Placental epithelial cell (primary cell): ENCODE results near the gene SHBG. TPM values are rescaled to one million over a fixed set of nuclear protein-coding genes. Genes with fewer than 3 reads are reported as not detected.

Source experiments
- small RNA-seq: library from RNA; depleted of rRNA; stranded (forward); fragments of <200 nt; gene quantifications from one replicate; pipeline ENCODE3, GENCODE V24; 2012
- total RNA-seq: library from RNA; depleted of rRNA; stranded (reverse); fragments of >200 nt; gene quantifications from 2 replicates; pipeline ENCODE4 v1.2.3, GENCODE V29; 2012

The SHBG gene, protein sequence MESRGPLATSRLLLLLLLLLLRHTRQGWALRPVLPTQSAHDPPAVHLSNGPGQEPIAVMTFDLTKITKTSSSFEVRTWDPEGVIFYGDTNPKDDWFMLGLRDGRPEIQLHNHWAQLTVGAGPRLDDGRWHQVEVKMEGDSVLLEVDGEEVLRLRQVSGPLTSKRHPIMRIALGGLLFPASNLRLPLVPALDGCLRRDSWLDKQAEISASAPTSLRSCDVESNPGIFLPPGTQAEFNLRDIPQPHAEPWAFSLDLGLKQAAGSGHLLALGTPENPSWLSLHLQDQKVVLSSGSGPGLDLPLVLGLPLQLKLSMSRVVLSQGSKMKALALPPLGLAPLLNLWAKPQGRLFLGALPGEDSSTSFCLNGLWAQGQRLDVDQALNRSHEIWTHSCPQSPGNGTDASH
- 0.87 and 2.4 TPM in 2 replicates for total RNA-seq

DNA sequence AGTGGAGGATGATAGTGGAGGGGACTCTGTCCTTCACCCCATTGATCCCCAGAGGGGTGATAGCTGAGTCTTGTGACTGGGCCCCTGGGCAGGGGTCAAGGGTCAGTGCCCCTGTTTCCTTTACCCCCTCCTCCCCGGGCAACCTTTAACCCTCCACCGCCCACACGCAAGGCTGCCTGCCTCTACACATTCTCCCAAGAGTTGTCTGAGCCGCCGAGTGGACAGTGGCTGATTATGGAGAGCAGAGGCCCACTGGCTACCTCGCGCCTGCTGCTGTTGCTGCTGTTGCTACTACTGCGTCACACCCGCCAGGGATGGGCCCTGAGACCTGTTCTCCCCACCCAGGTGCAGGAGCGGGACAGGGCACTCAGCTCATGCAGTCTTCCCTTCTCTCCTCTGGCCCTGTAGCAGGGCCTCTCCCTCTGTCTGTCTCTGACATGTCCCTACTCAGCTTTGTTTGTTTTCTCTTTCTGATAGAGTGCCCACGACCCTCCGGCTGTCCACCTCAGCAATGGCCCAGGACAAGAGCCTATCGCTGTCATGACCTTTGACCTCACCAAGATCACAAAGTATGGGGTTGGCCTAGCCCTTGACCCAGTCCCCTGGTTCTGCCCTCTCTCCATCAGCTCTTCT, at the start of gene SHBG:
Gene SHBG (plus strand): TSS at position 197 of the 633 bp plus-strand sequence. CDS start 38 bp downstream, at position 235.

DNA sequence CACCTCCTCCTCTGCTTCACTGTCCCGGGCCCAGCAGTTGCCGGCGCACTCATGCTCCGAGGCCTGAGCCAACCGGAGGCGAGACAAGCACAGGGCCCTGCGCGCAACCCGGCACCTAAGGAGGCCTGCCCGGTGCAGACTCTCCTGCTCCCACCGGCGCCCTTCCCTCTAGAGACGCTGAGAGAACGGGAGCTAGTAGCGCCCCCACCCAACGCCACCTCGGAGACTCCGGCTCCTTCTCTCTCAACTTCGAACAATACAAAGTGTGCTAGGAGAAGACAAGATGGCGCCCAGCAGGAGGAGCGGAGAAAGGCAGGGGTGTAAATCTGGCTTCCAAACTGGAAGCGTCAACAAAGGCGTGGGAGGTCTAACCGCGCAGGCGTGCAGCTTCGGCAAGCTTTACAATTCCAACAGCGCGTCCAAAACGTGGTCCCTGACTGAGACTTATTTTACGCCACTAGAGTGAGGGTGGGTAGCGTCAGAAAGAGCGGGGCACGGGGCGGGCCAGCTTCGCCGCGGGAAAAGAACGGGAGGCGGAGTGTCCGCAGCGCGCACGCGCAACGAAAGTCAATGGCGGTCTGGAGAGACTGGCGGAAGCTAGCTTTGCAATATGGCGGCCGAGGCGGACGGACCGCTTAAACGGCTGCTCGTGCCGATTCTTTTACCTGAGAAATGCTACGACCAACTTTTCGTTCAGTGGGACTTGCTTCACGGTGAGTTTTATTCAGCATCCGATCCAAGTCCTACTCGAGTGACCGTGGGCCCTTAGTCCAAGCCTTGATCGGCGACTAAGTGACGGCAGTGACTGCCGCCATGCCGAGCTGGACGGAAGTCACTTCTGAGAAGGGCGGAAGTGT, 46.5 kb upstream of the SHBG start, which contains the start of gene MPDU1:
Gene MPDU1 (plus strand): TSS at position 600 of the 857 bp plus-strand sequence. CDS start 11 bp downstream, at position 611.

DNA sequence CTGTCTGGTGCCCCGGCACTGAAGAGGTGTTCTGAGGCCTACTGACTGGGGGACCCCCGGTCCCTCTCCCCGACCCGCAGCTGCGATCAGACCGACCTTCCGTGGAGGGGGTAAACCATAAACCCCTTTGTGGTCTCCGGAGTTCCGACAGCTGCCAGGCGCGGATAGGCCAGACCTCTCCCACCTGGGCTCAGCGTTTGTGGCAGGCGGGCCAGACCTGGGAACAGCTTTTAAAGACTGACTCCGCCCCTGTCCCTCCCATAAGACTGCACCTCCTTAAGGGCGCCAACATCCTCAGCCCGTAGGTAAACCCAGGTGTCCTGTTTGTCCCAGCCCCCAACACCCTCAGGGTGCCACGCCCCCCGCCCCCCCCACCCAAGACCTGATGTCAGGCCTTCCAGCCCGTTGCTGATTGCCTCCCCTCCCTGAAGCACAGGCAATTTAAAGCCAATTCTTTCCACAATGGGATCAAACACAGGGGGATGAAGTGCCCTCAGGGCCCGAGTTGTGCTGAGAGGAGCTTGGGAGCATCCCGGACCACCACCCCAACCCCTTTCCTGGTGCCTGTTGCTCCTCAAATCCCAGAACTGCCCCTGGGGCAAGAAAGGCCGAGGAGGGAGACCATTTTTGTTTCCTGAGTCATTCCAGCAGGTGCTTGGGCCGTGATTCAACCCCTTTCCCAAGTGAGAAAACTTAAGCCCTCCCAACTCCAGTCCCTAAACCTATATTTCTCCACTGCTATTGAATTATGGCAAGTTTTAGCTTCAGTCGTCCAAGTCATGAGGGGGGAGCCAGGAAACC, 39.8 kb upstream of the SHBG start, which contains the start of gene SOX15:
Gene SOX15 (minus strand): TSS at position 204 of the 801 bp plus-strand sequence. CDS start 418 bp downstream, outside the sequence.

DNA sequence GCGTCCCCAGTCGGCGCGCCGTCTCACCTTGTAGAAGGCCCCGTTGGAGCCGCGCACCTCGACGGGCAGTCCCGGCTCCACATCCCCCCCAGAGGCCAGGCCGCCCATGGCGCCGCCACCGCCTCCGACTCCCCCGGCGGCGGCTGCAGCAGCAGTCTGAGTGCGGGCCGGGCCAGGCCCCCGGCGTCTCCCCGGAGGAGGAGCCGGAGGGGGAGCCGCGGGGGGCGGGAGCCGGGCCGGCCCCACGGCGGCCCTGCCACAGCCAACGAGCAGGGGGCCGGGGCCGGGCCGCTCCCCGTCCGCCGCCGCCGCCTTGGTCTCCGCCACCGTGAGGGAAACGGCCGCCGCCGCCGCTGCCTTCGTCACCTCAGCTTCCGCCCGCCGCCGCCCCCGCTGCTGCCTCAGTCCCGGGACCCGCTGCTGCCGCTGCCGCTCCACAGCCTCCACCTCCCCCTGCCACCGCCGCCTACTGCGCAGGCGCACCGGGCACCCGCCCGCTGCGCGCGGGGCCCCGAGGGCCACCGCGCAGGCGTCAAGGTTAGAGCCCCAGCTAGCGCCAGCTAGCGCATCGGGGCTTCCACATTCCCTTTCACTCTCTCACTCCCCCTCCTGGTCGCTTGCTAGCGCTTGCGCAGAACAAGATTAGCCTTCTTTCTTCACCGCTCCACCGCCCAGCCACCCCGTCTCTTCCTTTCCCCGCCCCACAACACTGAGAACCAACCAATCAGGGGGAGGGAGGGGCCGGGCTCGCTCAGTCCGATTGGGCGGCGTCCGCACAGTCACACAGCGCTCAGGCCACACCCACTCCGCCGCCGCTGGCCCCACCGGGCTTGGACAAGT, 15.3 kb upstream of the SHBG start, which contains the start of gene FXR2:
Gene FXR2 (minus strand): TSS at position 473 of the 840 bp plus-strand sequence. CDS start 365 bp downstream, at position 108.

DNA sequence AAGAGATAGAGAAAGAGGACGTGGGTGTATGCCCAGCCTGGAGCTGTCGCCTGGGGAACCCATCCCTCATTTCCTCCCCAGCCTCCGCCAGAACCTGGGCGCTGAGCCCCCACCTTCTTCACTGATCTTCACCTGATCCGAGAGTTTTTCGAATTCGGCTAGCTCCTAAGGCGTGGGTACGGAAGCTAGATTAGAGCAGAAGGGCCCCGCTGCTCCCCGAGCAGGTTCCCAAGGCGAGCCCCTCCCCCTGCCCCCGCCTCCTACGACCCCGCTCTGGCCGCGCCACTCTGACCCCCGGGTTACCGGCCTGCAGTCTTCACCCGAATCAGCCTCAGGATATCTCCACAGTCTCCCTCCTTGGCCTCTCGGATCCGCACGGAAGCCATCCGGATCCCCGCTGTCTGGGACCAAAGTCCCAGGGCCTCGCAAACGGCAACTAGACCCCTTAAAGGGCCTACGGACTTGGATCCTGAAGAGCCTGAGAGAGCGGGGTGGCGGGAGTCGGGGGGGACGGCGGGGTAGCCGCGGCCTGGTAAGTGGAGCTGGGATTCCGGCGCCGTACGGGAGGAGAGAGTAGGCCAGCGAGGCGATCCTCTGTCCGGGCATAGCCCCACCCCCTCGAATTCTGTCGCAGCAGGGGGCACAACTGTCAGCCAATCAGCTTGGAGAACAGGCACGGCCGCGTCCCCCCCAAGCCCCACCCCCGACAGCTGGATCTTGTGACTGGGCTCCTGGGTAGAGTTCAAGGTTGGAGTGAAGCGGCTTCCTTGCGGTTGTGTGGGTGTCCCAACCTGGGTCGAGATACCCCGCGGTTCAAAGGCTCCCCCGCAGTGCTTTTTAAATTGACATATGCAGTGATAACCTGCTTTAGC, 2.4 kb upstream of the SHBG start, which contains the start of gene SAT2:
Gene SAT2 (minus strand): TSS at position 572 of the 872 bp plus-strand sequence. CDS start 186 bp downstream, at position 386.

DNA sequence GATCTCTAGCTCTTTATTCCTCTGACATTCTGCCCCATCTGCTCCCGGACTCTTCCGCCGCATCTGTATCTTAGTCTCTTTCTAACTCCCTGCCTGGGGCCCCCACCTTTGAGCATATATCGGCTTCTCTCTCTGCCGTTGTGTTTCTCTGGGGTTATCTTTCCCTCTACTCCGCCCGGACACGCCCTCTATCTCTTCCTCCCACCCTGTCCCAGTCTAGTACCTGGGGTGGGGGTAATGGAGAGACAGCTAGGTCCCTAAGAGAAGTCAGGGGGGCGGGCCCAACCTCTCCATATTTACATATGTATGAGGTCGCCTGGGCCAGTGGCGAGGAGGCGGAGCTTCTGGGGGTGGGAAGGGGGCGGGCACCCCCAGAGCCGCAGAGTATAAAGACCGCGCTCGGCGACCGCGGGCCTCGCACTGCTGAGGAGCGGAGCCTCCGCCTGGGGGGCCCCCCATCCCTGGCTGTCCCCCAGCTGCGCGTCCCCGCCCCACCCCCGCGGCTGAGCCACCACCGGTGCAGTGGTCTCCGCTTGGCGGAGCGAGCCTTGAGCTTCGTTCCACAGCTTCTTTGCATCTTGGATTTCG, 20.7 kb downstream of the SHBG start, which contains the start of gene ATP1B2:
Gene ATP1B2 (plus strand): TSS at position 418 of the 588 bp plus-strand sequence. CDS start 593 bp downstream, outside the sequence.

Small RNAs within 50 kb of the gene (small RNA-seq; reads per million reads assigned to genes)
- not detected for gene CD68

Other genes starting within 250 kb of the SHBG start
- gene TNK1, start 249.0 kb upstream of the SHBG start, total RNA-seq: 14.1 and 27.5 TPM in 2 replicates
- gene PLSCR3, start 235.6 kb upstream of the SHBG start, total RNA-seq: 51.8 and 64.1 TPM in 2 replicates
- gene TMEM256, start 226.0 kb upstream of the SHBG start, total RNA-seq: 83.7 and 304 TPM in 2 replicates
- gene NLGN2, start 222.3 kb upstream of the SHBG start, total RNA-seq: 4.9 and 9.8 TPM in 2 replicates
- gene SPEM1, start 209.8 kb upstream of the SHBG start, total RNA-seq: not detected in 2 replicates
- not detected in 2 replicates for gene SPEM2, start 204.5 kb upstream of the SHBG start, total RNA-seq
- not detected in 2 replicates for gene SPEM3, start 201.3 kb upstream of the SHBG start, total RNA-seq
- gene TMEM102, start 194.7 kb upstream of the SHBG start, total RNA-seq: 8.6 and 16.8 TPM in 2 replicates
- 2.1 and 3.9 TPM in 2 replicates for gene FGF11, start 190.6 kb upstream of the SHBG start, total RNA-seq
- 5.7 and 13.0 TPM in 2 replicates for gene CHRNB1, start 185.1 kb upstream of the SHBG start, total RNA-seq
- gene ZBTB4, start 150.5 kb upstream of the SHBG start, total RNA-seq: 33.9 and 36.1 TPM in 2 replicates
- not detected in 2 replicates for gene SLC35G6, start 148.7 kb upstream of the SHBG start, total RNA-seq
- 106 and 112 TPM in 2 replicates for gene POLR2A, start 145.8 kb upstream of the SHBG start, total RNA-seq
- 3.4 and 3.5 TPM in 2 replicates for gene TNFSF12, start 81.1 kb upstream of the SHBG start, total RNA-seq
- gene TNFSF13, start 71.4 kb upstream of the SHBG start, total RNA-seq: 1.4 and 1.6 TPM in 2 replicates
- 40.0 and 67.6 TPM in 2 replicates for gene SENP3, start 68.2 kb upstream of the SHBG start, total RNA-seq
- 2.4 and 3.3 TPM in 2 replicates for gene CD68, start 50.5 kb upstream of the SHBG start, total RNA-seq
- 58.5 and 227 TPM in 2 replicates for gene MPDU1, start 46.3 kb upstream of the SHBG start, total RNA-seq
- gene SOX15, start 40.0 kb upstream of the SHBG start, total RNA-seq: 9.0 and 14.5 TPM in 2 replicates
- 36.1 TPM in 2 replicates for gene FXR2, start 15.2 kb upstream of the SHBG start, total RNA-seq
- gene SAT2, start 2.3 kb upstream of the SHBG start, total RNA-seq: 16.7 and 38.1 TPM in 2 replicates
- gene ATP1B2, start 20.8 kb downstream of the SHBG start, total RNA-seq: not detected in 2 replicates
- 38.9 and 58.5 TPM in 2 replicates for gene TP53, start 57.4 kb downstream of the SHBG start, total RNA-seq
- gene WRAP53, start 58.3 kb downstream of the SHBG start, total RNA-seq: 4.7 and 7.0 TPM in 2 replicates
- gene EFNB3, start 75.1 kb downstream of the SHBG start, total RNA-seq: 2.2 and 5.9 TPM in 2 replicates
- under 0.01 TPM in 1 of 2 replicates, not detected in the other for gene DNAH2, start 87.6 kb downstream of the SHBG start, total RNA-seq
- gene KDM6B, start 204.1 kb downstream of the SHBG start, total RNA-seq: 4.9 and 27.9 TPM in 2 replicates
- 2.0 and 3.3 TPM in 2 replicates for gene TMEM88, start 224.9 kb downstream of the SHBG start, total RNA-seq
- 65.6 and 78.9 TPM in 2 replicates for gene NAA38, start 227.4 kb downstream of the SHBG start, total RNA-seq
- gene CYB5D1, start 227.9 kb downstream of the SHBG start, total RNA-seq: 9.8 and 10.1 TPM in 2 replicates